ENCODE results near the gene RBM12.

RBM12 gene

DNA sequence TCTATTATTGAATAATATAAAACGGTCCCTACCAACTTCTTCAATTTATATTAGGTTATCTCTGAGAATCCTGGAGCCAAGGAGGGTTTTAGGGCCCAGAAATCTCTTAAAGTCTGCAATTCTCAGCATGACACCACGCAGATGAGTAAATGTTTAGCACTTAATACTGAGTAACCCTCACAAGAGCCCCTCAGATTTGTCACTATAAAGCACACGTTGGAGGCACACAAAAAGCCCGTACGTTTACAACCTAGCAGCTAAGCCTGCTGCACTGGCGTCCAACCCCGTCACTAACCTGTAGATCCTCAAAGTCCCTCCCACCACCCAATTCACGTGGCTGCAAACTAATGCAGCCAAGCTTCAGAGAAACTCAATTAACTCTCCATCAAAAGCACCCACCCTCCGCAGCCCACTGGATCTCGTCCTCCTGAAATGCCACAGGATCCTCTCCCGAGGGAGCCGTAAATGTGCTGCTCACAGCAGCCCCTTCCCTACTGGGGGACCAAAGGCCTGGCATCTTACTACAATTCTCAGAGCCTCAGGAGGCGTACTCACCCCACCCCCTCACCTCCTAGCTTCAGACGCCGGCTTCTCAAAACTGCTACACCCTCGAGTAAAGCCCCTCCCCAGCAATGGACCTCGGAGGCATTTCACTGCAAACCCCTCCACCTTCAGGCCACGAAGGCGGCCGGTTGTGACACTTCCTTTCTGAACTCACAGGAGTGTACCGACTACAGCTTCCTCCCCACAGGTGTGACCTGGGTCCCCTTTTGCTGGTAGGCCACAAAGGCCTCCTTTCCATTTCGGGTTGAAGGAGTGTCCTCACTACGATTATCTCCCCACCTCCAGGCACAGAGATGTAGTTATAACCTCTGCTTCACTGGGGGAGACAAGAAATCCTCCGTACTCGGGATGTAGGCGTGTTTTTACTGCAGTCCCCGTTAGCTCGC is 909 bp downstream of the RBM12 start (continued):
- TF ChIP-seq KLF8 (tag by site-specific recombination; IDR thresholded peaks at IDR 0.05) (peak; percentile 59; the same call in 1 of the 2 replicates), ZBTB8A (tag by site-specific recombination; IDR thresholded peaks at IDR 0.05) (no peak), WT1 (tag by site-specific recombination; IDR thresholded peaks at IDR 0.05) (peak; percentile 53), ZNF335 (tag by site-specific recombination; conservative IDR thresholded peaks at IDR 0.05) (peak; percentile 73), ZXDB (tag by site-specific recombination; IDR thresholded peaks at IDR 0.05) (0 out of 2 replicates have a peak, but pooled peaks have one; percentile 2), RBAK (tag by site-specific recombination; IDR thresholded peaks at IDR 0.05) (no peak)
- TF ChIP-seq, protein P1, sequence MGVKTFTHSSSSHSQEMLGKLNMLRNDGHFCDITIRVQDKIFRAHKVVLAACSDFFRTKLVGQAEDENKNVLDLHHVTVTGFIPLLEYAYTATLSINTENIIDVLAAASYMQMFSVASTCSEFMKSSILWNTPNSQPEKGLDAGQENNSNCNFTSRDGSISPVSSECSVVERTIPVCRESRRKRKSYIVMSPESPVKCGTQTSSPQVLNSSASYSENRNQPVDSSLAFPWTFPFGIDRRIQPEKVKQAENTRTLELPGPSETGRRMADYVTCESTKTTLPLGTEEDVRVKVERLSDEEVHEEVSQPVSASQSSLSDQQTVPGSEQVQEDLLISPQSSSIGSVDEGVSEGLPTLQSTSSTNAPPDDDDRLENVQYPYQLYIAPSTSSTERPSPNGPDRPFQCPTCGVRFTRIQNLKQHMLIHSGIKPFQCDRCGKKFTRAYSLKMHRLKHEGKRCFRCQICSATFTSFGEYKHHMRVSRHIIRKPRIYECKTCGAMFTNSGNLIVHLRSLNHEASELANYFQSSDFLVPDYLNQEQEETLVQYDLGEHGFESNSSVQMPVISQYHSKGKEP (tag by site-specific recombination; IDR thresholded peaks at IDR 0.05) = peak; percentile 60

DNA sequence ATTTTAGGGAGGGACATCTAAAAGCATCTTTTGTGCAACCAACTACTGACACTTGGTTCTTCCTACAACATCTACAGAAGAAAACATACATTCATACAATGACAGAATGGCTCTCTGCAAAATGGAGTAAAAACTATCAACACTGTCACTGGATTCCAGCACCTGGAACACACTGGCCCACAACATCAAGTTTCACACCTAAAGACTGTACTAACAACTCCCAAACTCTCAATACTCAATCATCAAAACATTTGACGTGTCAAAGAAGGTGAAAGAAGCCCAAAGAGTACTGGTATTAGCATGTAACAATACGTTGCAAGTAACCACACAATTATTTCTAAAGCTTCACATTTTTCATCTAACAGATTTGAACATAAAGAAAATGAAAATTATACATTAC is 2.1 kb downstream of the RBM12 start:
- H3K36me3 ChIP-seq (ENCODE audit: control insufficient read depth in 2 of 2, insufficient read depth in 1 of 2, low read length in 2 of 2) = peaks cover 0 to under 1% of the 10 kb centered on the region in 2 experiments; a peak in 1 of 3 replicates
- CTCF ChIA-PET = no interaction called here
- H3K4me1 ChIP-seq (ENCODE audit: control insufficient read depth, insufficient read depth, low read length) = peaks cover 16% of the 10 kb centered on the region
- peak overlapping the region; percentile 87 for H3K4me3 ChIP-seq (ENCODE audit: low read depth, low read length)
- H3K27ac ChIP-seq (ENCODE audit: extremely low read depth, low read depth, low read length) = no peak overlapping the region
- POLR2A ChIA-PET = interaction anchor here (1.6 to 3.2 kb wide), 2 partner anchors 43 to 207 kb away, joined by 5 to 13 read pairs; partner anchors contain the start of gene CEP250
- TF ChIP-seq ZNF571 (tag by site-specific recombination; IDR thresholded peaks at IDR 0.05) = no peak
- no peak for TF ChIP-seq HOXA7 (CRISPR knock-in tag; IDR thresholded peaks at IDR 0.05; ENCODE audit: borderline replicate concordance)
- TF ChIP-seq ZNF324 (tag by site-specific recombination; IDR thresholded peaks at IDR 0.05) = no peak
- no peak for TF ChIP-seq MZF1 (tag by site-specific recombination; IDR thresholded peaks at IDR 0.05; ENCODE audit: borderline replicate concordance)
- no peak for TF ChIP-seq ZNF791 (tag by site-specific recombination; IDR thresholded peaks at IDR 0.05)
- TF ChIP-seq, protein P2, sequence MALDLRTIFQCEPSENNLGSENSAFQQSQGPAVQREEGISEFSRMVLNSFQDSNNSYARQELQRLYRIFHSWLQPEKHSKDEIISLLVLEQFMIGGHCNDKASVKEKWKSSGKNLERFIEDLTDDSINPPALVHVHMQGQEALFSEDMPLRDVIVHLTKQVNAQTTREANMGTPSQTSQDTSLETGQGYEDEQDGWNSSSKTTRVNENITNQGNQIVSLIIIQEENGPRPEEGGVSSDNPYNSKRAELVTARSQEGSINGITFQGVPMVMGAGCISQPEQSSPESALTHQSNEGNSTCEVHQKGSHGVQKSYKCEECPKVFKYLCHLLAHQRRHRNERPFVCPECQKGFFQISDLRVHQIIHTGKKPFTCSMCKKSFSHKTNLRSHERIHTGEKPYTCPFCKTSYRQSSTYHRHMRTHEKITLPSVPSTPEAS (tag by site-specific recombination; IDR thresholded peaks at IDR 0.05) = no peak
- no peak for TF ChIP-seq ZNF596 (tag by site-specific recombination; IDR thresholded peaks at IDR 0.05)
- no peak for TF ChIP-seq ZNF677 (tag by site-specific recombination; IDR thresholded peaks at IDR 0.05)
- no peak for TF ChIP-seq ZNF221 (tag by site-specific recombination; IDR thresholded peaks at IDR 0.05; ENCODE audit: borderline replicate concordance)
- TF ChIP-seq, protein P3, sequence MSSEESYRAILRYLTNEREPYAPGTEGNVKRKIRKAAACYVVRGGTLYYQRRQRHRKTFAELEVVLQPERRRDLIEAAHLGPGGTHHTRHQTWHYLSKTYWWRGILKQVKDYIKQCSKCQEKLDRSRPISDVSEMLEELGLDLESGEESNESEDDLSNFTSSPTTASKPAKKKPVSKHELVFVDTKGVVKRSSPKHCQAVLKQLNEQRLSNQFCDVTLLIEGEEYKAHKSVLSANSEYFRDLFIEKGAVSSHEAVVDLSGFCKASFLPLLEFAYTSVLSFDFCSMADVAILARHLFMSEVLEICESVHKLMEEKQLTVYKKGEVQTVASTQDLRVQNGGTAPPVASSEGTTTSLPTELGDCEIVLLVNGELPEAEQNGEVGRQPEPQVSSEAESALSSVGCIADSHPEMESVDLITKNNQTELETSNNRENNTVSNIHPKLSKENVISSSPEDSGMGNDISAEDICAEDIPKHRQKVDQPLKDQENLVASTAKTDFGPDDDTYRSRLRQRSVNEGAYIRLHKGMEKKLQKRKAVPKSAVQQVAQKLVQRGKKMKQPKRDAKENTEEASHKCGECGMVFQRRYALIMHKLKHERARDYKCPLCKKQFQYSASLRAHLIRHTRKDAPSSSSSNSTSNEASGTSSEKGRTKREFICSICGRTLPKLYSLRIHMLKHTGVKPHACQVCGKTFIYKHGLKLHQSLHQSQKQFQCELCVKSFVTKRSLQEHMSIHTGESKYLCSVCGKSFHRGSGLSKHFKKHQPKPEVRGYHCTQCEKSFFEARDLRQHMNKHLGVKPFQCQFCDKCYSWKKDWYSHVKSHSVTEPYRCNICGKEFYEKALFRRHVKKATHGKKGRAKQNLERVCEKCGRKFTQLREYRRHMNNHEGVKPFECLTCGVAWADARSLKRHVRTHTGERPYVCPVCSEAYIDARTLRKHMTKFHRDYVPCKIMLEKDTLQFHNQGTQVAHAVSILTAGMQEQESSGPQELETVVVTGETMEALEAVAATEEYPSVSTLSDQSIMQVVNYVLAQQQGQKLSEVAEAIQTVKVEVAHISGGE (tag by site-specific recombination; conservative IDR thresholded peaks at IDR 0.05; ENCODE audit: low read depth) = no peak
- TF ChIP-seq, protein P4, sequence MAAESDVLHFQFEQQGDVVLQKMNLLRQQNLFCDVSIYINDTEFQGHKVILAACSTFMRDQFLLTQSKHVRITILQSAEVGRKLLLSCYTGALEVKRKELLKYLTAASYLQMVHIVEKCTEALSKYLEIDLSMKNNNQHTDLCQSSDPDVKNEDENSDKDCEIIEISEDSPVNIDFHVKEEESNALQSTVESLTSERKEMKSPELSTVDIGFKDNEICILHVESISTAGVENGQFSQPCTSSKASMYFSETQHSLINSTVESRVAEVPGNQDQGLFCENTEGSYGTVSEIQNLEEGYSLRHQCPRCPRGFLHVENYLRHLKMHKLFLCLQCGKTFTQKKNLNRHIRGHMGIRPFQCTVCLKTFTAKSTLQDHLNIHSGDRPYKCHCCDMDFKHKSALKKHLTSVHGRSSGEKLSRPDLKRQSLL (tag by site-specific recombination; IDR thresholded peaks at IDR 0.05) = no peak
- no peak for TF ChIP-seq ZNF155 (tag by site-specific recombination; IDR thresholded peaks at IDR 0.05)
- no peak for TF ChIP-seq KLF16 (tag by site-specific recombination; IDR thresholded peaks at IDR 0.05)
- TF ChIP-seq ZNF248 (tag by site-specific recombination; IDR thresholded peaks at IDR 0.05) = no peak
- no peak for TF ChIP-seq ZNF10 (tag by site-specific recombination; IDR thresholded peaks at IDR 0.05)
- no peak for TF ChIP-seq ZFP37 (tag by site-specific recombination; IDR thresholded peaks at IDR 0.05)
- TF ChIP-seq ZBTB48 (tag by site-specific recombination; IDR thresholded peaks at IDR 0.05) = no peak
- TF ChIP-seq KLF9 (tag by site-specific recombination; IDR thresholded peaks at IDR 0.05; ENCODE audit: low read depth) = no peak
- TF ChIP-seq ZNF785 (tag by site-specific recombination; IDR thresholded peaks at IDR 0.05) = no peak
- TF ChIP-seq ZNF423 (tag by site-specific recombination; IDR thresholded peaks at IDR 0.05) = no peak
- no peaks in the 10 kb centered on the region for H3K9me3 ChIP-seq (ENCODE audit: control insufficient read depth, insufficient read depth, low read depth, low read length)

All from HEK293 (cell line).